Sigmoid colon (tissue), 7 donors: ENCODE data around the gene FBXO30. TPM values are rescaled to one million over a fixed set of nuclear protein-coding genes. Genes with fewer than 3 reads are reported as not detected.

ENCODE experiments used
- DNase-seq: peaks from one replicate; pipeline ENCODE4 v3.0.0-alpha.2; 2019
- H3K27ac ChIP-seq, 4 donors: fragments of 200-600 bp; sonication (generic); one replicate each; pipeline ENCODE4 v1.5.1; 2016 to 2019; ENCODE audit warnings: mild to moderate bottlenecking in 1 of 4
- H3K27me3 ChIP-seq, 3 donors: fragments of 200-600 bp; sonication (generic); one replicate each; pipeline ENCODE4 v1.5.1; 2019; ENCODE audit warnings: mild to moderate bottlenecking in 1 of 3
- H3K36me3 ChIP-seq, 4 donors: fragments of 200-600 bp; sonication (generic); one replicate each; pipeline ENCODE4 v1.5.1; 2016 to 2019
- H3K4me1 ChIP-seq, 4 donors: fragments of 200-600 bp; sonication (generic); one replicate each; pipeline ENCODE4 v1.5.1; 2017 to 2019
- H3K4me3 ChIP-seq, 4 donors: fragments of 200-600 bp; sonication (generic); one replicate each; pipeline ENCODE4 v1.5.1; 2017 to 2019; ENCODE audit warnings: mild to moderate bottlenecking in 2 of 4, moderate library complexity in 1 of 4
- H3K9me3 ChIP-seq, 4 donors: fragments of 200-600 bp in 3 of 4; sonication (generic) in 3 of 4; one replicate each; pipeline versions ENCODE4 v1.5.1 to v1.6.1; 2013 to 2019
- CTCF ChIP-seq, 4 experiments: fragments of 450-650 bp in 3 of 4; fragments of 200-600 bp in 1 of 4; IDR thresholded peaks; one replicate each; pipeline ENCODE4 v1.5.1; 2016 to 2019; ENCODE audit warnings: antibody characterized with exemption in 4 of 4, mild to moderate bottlenecking in 3 of 4, moderate library complexity in 2 of 4
- EP300 ChIP-seq, 4 donors: sonication (generic); formaldehyde crosslinking; IDR thresholded peaks; one replicate each; pipeline ENCODE4 v1.6.1; 2017; ENCODE audit warnings: antibody characterized with exemption in 4 of 4
- POLR2A ChIP-seq, 2 donors: fragments of 450-650 bp; IDR thresholded peaks; one replicate each; pipeline ENCODE4 v1.6.1; 2016; ENCODE audit warnings: antibody characterized with exemption in 2 of 2, mild to moderate bottlenecking in 2 of 2, moderate library complexity in 2 of 2
- POLR2AphosphoS5 ChIP-seq, 4 donors: sonication (generic); formaldehyde crosslinking; IDR thresholded peaks; one replicate each; pipeline ENCODE4 v1.6.1; 2017; ENCODE audit warnings: antibody characterized with exemption in 4 of 4
- WGBS, 2 donors: extraction: QIAGEN DNeasy Blood & Tissue Kit; methylation state at CpG; one replicate each; pipeline ENCODE4 v1.1.7; 2013; 5-methylcytosine and 5-hydroxymethylcytosine counted together
- intact Hi-C: fragments of 100-400 bp; cut with DNase I; formaldehyde crosslinking; loops from one replicate; pipeline ENCODE4 v1.15.1; 2023
- polyA plus RNA-seq, 3 donors: library from polyadenylated mRNA; stranded (reverse); fragments of 200-250 nt; gene quantifications; one replicate each; pipeline ENCODE4 v1.2.3, GENCODE V29; 2013
- total RNA-seq, 4 donors: library from RNA; depleted of rRNA; stranded (reverse); fragments of >200 nt; gene quantifications; one replicate each; pipeline ENCODE4 v1.1.0, GENCODE V29; 2016
- donor health status: healthy with polysubstance abuse.
- donor health status: Bipolar disorder and iron deficiency.
- donor health status: healthy.

Gene FBXO30
- total and polyA plus RNA-seq, 7 donors, result 2.3 to 53.9 (median 37.9) TPM

DNA sequence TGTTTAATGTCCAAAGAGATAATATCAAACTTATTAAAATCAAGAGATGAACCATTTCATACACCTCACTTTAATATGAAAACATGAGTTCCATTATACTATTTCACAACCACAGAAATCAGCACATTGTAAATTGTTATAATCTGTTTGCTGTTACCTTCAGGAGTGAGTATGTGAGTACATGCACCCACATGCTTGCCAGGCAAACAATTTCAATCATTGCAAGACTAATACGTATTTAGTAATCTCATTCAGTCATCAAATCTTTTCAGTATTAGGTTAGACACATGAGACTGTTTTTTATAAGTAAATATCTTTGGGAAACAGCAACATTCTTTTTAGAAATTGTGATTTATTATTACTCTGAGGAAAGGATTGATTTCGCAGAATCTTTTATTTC is 70.0 kb downstream of the FBXO30 start:
- Histone ChIP-seq H3K36me3 (no peaks in the 10 kb centered on the region), H3K27ac (no peak overlapping the region), H3K4me1 (peaks cover 0 to 4% (median 2%) of the 10 kb centered on the region in 4 donors), H3K9me3 (no peaks in the 10 kb centered on the region), H3K4me3 (no peak overlapping the region), H3K27me3 (no peaks in the 10 kb centered on the region)
- TF ChIP-seq POLR2AphosphoS5 (IDR thresholded peaks at IDR 0.05), result no peak
- TF ChIP-seq POLR2A (IDR thresholded peaks at IDR 0.05), result no peak
- no peak for TF ChIP-seq EP300 (IDR thresholded peaks at IDR 0.05)
- no peak for TF ChIP-seq CTCF (IDR thresholded peaks at IDR 0.05)
- DNase-seq, result no peak
- intact Hi-C loops, result no loop called here
- 93% methylated on average over 2 of the region's 2 CpGs for WGBS, 2 donors

Other genes with a start within 250 kb of the FBXO30 start
- 10 to 100 TPM; 66.5 to 79.5 (median 71.2) TPM for gene EPM2A, start 79.3 kb downstream of the FBXO30 start, total RNA-seq
- 1 to 10 TPM; 2.3 to 4.5 (median 3.6) TPM for gene EPM2A, start 79.3 kb downstream of the FBXO30 start, polyA plus RNA-seq
- gene SHPRH, start 149.6 kb upstream of the FBXO30 start, total RNA-seq, result 10 to 100 TPM; 25.9 to 36.0 (median 30.7) TPM
- 1 to 10 TPM; 1.6 to 4.3 (median 1.8) TPM for gene SHPRH, start 149.6 kb upstream of the FBXO30 start, polyA plus RNA-seq
- gene GRM1, start 214.3 kb upstream of the FBXO30 start, total RNA-seq, result under 1 TPM in 2 of 4 donors, not detected in 2; under 0.01 to 0.36 TPM
- under 1 TPM in 1 of 3 donors, not detected in 2; 0.03 TPM for gene GRM1, start 214.3 kb upstream of the FBXO30 start, polyA plus RNA-seq